GM19395 (cell line): ENCODE results near the gene SH3D21.

Experiments
- ATAC-seq: cut with Tn5 transposase; IDR thresholded peaks from one replicate; pipeline ENCODE4 v1.9.1; 2021; ENCODE audit warnings: mild to moderate bottlenecking, moderate library complexity; ENCODE audit not compliant: unreplicated experiment

The SH3D21 gene

GRCh38 chr1:36303244-36303643, 2.9 kb upstream of the SH3D21 start:
- no peak for ATAC-seq

GRCh38 chr1:36303650-36304360, 2.4 kb upstream of the SH3D21 start:
- no peak for ATAC-seq

GRCh38 chr1:36304521-36304920, 1.6 kb upstream of the SH3D21 start:
- no peak for ATAC-seq

- ATAC-seq, result no peak
These were observed 926 bp upstream of the SH3D21 start for GRCh38 chr1:36304970-36305914.

- no peak for ATAC-seq
These were observed 306 bp upstream of the SH3D21 start for GRCh38 chr1:36305915-36306209.

- peak; percentile 96 for ATAC-seq
These were observed 811 bp downstream of the SH3D21 start for GRCh38 chr1:36306902-36307456.

GRCh38 chr1:36307601-36308330, 1.6 kb downstream of the SH3D21 start:
- no peak for ATAC-seq

- no peak for ATAC-seq
These were observed 3.2 kb downstream of the SH3D21 start for GRCh38 chr1:36309397-36309796.

- ATAC-seq, result no peak
These were observed 14.2 kb downstream of the SH3D21 start for GRCh38 chr1:36320291-36320761.

GRCh38 chr1:36320767-36321118, 14.6 kb downstream of the SH3D21 start:
- ATAC-seq, result no peak

GRCh38 chr1:36321119-36321951, 15.2 kb downstream of the SH3D21 start:
- no peak for ATAC-seq

GRCh38 chr1:36322041-36322785, 16.0 kb downstream of the SH3D21 start:
- ATAC-seq, result no peak

- no peak for ATAC-seq
These were observed 16.8 kb downstream of the SH3D21 start for GRCh38 chr1:36322786-36323635.

GRCh38 chr1:36323636-36324352, 17.6 kb downstream of the SH3D21 start, which contains the start of gene EVA1B:
EVA1B (minus strand) TSS chr1:36323645; CDS start chr1:36323037, 608 bp downstream.
- no peak for ATAC-seq

GRCh38 chr1:36324353-36324703, 18.2 kb downstream of the SH3D21 start:
- ATAC-seq, result no peak

- no peak for ATAC-seq
These were observed 20.3 kb downstream of the SH3D21 start for GRCh38 chr1:36326499-36326898.

- no peak for ATAC-seq
These were observed 21.4 kb downstream of the SH3D21 start for GRCh38 chr1:36327421-36328087.

GRCh38 chr1:36328088-36328480, 21.9 kb downstream of the SH3D21 start:
- ATAC-seq, result no peak
